Occipital lobe (tissue), 2 donors: ENCODE measurements around the gene RGS18. TPM values are rescaled to one million over a fixed set of nuclear protein-coding genes. Genes with fewer than 3 reads are reported as not detected.
"Not testable (repeated sequence)": the region's sequence is repeated elsewhere in the genome, so short reads cannot be mapped to it uniquely, and the experiment has no call there.

Experiments used
- DNase-seq: peaks from one replicate; lab custom pipeline; 2025; lab: John Stamatoyannopoulos, UW
- total RNA-seq: library from RNA; depleted of rRNA; stranded (reverse); fragments of >200 nt; gene quantifications from one replicate; pipeline ENCODE4 v1.2.3, GENCODE V29; 2014

The RGS18 gene
- total RNA-seq, 1 donor from 2014 or later, result 0.78 TPM

- DNase-seq, result not testable (repeated sequence)
Observed at GRCh38 chr1:192165002-192165401, 6.7 kb downstream of the RGS18 start.

GRCh38 chr1:192167011-192167410 lies 8.7 kb downstream of the RGS18 start:
- no peak for DNase-seq

- peak; percentile 11 for DNase-seq
Observed at GRCh38 chr1:192167911-192168700, 9.8 kb downstream of the RGS18 start.

- no peak for DNase-seq
Observed at GRCh38 chr1:192168964-192169363, 10.7 kb downstream of the RGS18 start.

- DNase-seq, result no peak
Observed at GRCh38 chr1:192170196-192170984, 12.1 kb downstream of the RGS18 start.

- no peak for DNase-seq
Observed at GRCh38 chr1:192171123-192171522, 12.9 kb downstream of the RGS18 start.

GRCh38 chr1:192175971-192176370 lies 17.7 kb downstream of the RGS18 start:
- no peak for DNase-seq

- DNase-seq, result no peak
Observed at GRCh38 chr1:192183788-192184187, 25.5 kb downstream of the RGS18 start.

- DNase-seq, result no peak
Observed at GRCh38 chr1:192186197-192186596, 27.9 kb downstream of the RGS18 start.

- no peak for DNase-seq
Observed at GRCh38 chr1:192190066-192190465, 31.8 kb downstream of the RGS18 start.

GRCh38 chr1:192201303-192201702 lies 43.0 kb downstream of the RGS18 start:
- DNase-seq, result no peak

GRCh38 chr1:192224396-192224795 lies 66.1 kb downstream of the RGS18 start:
- no peak for DNase-seq

GRCh38 chr1:192224846-192225245 lies 66.6 kb downstream of the RGS18 start:
- DNase-seq, result no peak

- no peak for DNase-seq
Observed at GRCh38 chr1:192225266-192225665, 67.0 kb downstream of the RGS18 start.

GRCh38 chr1:192225703-192226102 lies 67.4 kb downstream of the RGS18 start:
- no peak for DNase-seq

GRCh38 chr1:192227330-192227729 lies 69.1 kb downstream of the RGS18 start:
- DNase-seq, result no peak

GRCh38 chr1:192227980-192228379 lies 69.7 kb downstream of the RGS18 start:
- not testable (repeated sequence) for DNase-seq

GRCh38 chr1:192232817-192233417 lies 74.7 kb downstream of the RGS18 start:
- DNase-seq, result no peak

- DNase-seq, result no peak
Observed at GRCh38 chr1:192235127-192235526, 76.9 kb downstream of the RGS18 start.
